ENCODE measurements around the gene PAPLN.

The PAPLN gene

GRCh38 chr14:73231981-73232851, 5.1 kb upstream of the PAPLN start:
- no peak for DNase-seq

GRCh38 chr14:73232984-73233383, 4.3 kb upstream of the PAPLN start:
- DNase-seq = no peak

GRCh38 chr14:73233564-73233963, 3.7 kb upstream of the PAPLN start:
- no peak for DNase-seq

GRCh38 chr14:73234029-73234428, 3.3 kb upstream of the PAPLN start:
- DNase-seq = no peak

GRCh38 chr14:73234586-73235394, 2.5 kb upstream of the PAPLN start:
- DNase-seq = no peak

GRCh38 chr14:73235531-73236155, 1.7 kb upstream of the PAPLN start:
- DNase-seq = peak; percentile 32

GRCh38 chr14:73236157-73236556, 1.1 kb upstream of the PAPLN start:
- no peak for DNase-seq

- no peak for DNase-seq
These were observed 521 bp upstream of the PAPLN start for GRCh38 chr14:73236752-73237218.

GRCh38 chr14:73237786-73238423, 599 bp downstream of the PAPLN start:
- DNase-seq = no peak

- DNase-seq = no peak
These were observed 1.1 kb downstream of the PAPLN start for GRCh38 chr14:73238424-73238852.

- no peak for DNase-seq
These were observed 1.6 kb downstream of the PAPLN start for GRCh38 chr14:73238941-73239340.

GRCh38 chr14:73239393-73240241, 2.3 kb downstream of the PAPLN start:
- no peak for DNase-seq

GRCh38 chr14:73240816-73241480, 3.6 kb downstream of the PAPLN start:
- no peak for DNase-seq

- no peak for DNase-seq
These were observed 4.3 kb downstream of the PAPLN start for GRCh38 chr14:73241481-73242165.

- DNase-seq = no peak
These were observed 5.1 kb downstream of the PAPLN start for GRCh38 chr14:73242357-73242901.

GRCh38 chr14:73243341-73243740, 6.0 kb downstream of the PAPLN start:
- no peak for DNase-seq

GRCh38 chr14:73243748-73244147, 6.4 kb downstream of the PAPLN start:
- no peak for DNase-seq

- no peak for DNase-seq
These were observed 7.4 kb downstream of the PAPLN start for GRCh38 chr14:73244541-73245290.

GRCh38 chr14:73245480-73246325, 8.4 kb downstream of the PAPLN start:
- no peak for DNase-seq
